DMS53 treated with DMSO at 0.1 percent for 48 hours (cell line): ENCODE results near the gene MCMBP.

Experiments used
- DNase-seq: peaks from one replicate; lab custom pipeline; 2025; ENCODE audit not compliant: unreplicated experiment; lab: John Stamatoyannopoulos, UW

MCMBP gene

DNA sequence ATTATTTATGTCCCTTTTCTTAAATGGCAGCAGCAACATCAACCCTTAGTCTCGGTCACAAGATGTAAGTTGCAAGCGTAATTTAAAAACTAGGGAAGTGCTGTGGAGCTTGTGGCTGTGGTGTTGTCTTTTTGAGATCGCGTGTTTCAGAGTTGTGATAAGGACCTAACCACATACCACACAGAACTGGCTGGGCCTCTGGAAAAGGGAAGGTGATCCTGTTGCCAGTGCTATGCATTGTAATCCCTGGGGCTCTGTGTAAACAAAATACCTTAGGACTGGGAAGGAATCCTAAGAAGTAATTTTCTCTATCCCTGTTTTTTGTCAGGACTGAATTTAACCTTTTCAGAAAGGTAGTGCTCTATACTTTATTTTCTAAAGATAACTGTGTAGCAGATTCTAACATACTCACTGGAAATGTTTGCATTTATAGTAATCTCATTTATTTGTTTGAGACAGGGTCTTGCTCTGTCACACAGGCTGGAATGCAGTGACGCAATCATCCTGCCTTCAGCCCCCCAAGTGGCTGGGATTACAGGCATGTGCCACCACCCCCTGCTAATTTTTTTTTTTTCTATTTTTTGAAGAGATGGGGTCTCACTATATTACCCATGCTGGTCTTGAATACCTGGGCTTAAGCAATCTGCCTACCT lies 86.4 kb downstream of the MCMBP start:
- no peak for DNase-seq

DNA sequence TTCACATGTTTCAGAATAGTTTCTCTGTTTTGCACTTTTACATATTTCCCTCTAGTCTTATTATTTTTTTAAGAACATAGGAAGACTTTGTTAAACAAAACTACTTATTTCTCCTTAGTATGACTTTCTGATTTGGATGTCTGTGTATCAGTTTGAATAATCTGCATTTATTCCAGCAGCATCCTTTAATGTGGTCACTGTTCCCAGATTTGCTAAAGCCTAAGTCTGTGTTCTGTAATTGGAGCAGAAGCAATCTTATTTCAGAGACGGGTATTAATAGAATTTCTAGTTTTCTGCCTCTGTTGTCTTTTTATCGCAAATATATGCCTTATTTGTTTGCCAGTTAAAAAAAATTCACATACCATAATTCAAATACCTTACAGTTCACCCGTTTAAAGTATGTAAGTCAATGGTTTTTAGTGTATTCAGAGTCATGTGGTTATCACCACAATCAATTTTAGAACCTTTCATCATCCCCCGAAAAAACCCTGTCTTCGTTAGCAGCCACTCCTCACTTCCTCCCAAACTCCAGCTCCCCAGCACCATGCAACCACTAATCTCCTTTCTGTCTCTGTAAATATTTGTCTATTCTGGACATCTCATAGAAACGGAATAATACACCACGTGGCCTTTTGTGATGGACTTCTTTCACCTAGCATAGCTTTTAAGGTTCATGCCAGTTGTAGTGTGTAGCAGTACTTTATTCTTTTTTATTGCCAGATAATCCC lies 88.1 kb downstream of the MCMBP start:
- peak; percentile 87 for DNase-seq

- DNase-seq, result no peak
These were observed 89.0 kb downstream of the MCMBP start for GRCh38 chr10:119783665-119784027.

GRCh38 chr10:119782981-119783664 lies 89.5 kb downstream of the MCMBP start:
- no peak for DNase-seq

- no peak for DNase-seq
These were observed 91.1 kb downstream of the MCMBP start for GRCh38 chr10:119781498-119781897.

DNA sequence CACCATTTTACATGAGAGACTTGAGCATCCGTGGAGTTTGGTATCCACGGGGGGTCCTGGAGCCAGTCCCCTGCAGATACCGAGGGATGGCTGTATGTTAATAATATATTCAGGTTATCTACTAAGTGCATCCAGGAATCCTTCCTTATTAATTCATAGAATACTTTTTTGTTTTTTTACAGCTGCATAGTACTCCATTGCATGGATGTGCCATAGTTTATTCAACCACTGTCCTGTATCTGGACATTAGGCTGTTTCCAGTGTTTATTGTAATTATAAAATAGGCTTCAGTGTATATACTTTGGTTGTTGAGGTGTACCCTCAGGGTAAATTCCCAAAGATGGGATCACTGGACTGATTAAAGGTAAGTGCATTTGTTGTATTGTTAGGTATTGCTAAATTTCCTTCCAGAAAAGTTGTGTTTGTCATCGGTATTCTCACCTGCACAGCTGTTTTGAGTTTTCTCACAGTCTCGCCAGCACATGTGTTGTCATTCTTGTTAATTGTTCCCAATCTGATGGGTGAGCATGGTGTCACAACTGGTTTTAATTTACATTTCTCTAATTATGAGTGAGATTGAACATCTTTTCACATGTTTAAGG lies 91.7 kb downstream of the MCMBP start:
- DNase-seq, result no peak
